ENCODE results near the gene CUBN.

The CUBN gene

GRCh38 chr10:17122726-17123661 lies 6.6 kb downstream of the CUBN start:
- H3K9me3 ChIP-seq, result no peaks in the 10 kb centered on the region
- no peak for TF ChIP-seq CTCF (IDR thresholded peaks at IDR 0.05)
- no peaks in the 10 kb centered on the region for H3K4me1 ChIP-seq
- intact Hi-C loops (cut with DNase I; ENCODE audit: low total_unique reads), result no loop called here
- no peaks in the 10 kb centered on the region for H3K36me3 ChIP-seq
- no peak for DNase-seq
- no peak overlapping the region for H3K27ac ChIP-seq
- H3K4me3 ChIP-seq, result no peak overlapping the region
- no peaks in the 10 kb centered on the region for H3K27me3 ChIP-seq

- Histone ChIP-seq H3K27ac (no peak overlapping the region), H3K4me3 (no peak overlapping the region), H3K9me3 (no peaks in the 10 kb centered on the region), H3K36me3 (no peaks in the 10 kb centered on the region), H3K27me3 (no peaks in the 10 kb centered on the region), H3K4me1 (no peaks in the 10 kb centered on the region)
- intact Hi-C loops (cut with DNase I; ENCODE audit: low total_unique reads), result no loop called here
- no peak for DNase-seq
- TF ChIP-seq CTCF (IDR thresholded peaks at IDR 0.05), result no peak
Measured at GRCh38 chr10:17122052-17122451, 7.6 kb downstream of the CUBN start.

- no peak for TF ChIP-seq CTCF (IDR thresholded peaks at IDR 0.05)
- intact Hi-C loops (cut with DNase I; ENCODE audit: low total_unique reads), result no loop called here
- H3K27me3 ChIP-seq, result no peaks in the 10 kb centered on the region
- H3K36me3 ChIP-seq, result no peaks in the 10 kb centered on the region
- H3K27ac ChIP-seq, result no peak overlapping the region
- no peaks in the 10 kb centered on the region for H3K9me3 ChIP-seq
- no peak overlapping the region for H3K4me3 ChIP-seq
- DNase-seq, result no peak
- peaks cover 0 to 7% (median 0%) of the 10 kb centered on the region in 4 donors for H3K4me1 ChIP-seq
Measured at GRCh38 chr10:17120694-17121093, 8.9 kb downstream of the CUBN start.

GRCh38 chr10:17119845-17120244 lies 9.8 kb downstream of the CUBN start:
- no peaks in the 10 kb centered on the region for H3K9me3 ChIP-seq
- no peak for DNase-seq
- no peak overlapping the region for H3K27ac ChIP-seq
- intact Hi-C loops (cut with DNase I; ENCODE audit: low total_unique reads), result no loop called here
- peaks cover 0 to 16% (median 0%) of the 10 kb centered on the region in 4 donors for H3K4me1 ChIP-seq
- no peak for TF ChIP-seq CTCF (IDR thresholded peaks at IDR 0.05)
- no peaks in the 10 kb centered on the region for H3K36me3 ChIP-seq
- H3K27me3 ChIP-seq, result no peaks in the 10 kb centered on the region
- no peak overlapping the region for H3K4me3 ChIP-seq

- Histone ChIP-seq H3K4me1 (peaks cover 0 to 34% (median 4%) of the 10 kb centered on the region in 4 donors), H3K9me3 (no peaks in the 10 kb centered on the region), H3K4me3 (no peak overlapping the region), H3K27me3 (no peaks in the 10 kb centered on the region), H3K27ac (peak overlapping the region in 1 of 2 donors; percentile 17), H3K36me3 (no peaks in the 10 kb centered on the region)
- DNase-seq, result no peak
- no peak for TF ChIP-seq CTCF (IDR thresholded peaks at IDR 0.05)
- intact Hi-C loops (cut with DNase I; ENCODE audit: low total_unique reads), result no loop called here
Measured at GRCh38 chr10:17116193-17116592, 13.4 kb downstream of the CUBN start.
